GM12878 (cell line): ENCODE data around the gene OR12D2. TPM values are rescaled to one million over a fixed set of nuclear protein-coding genes. Genes with fewer than 3 reads are reported as not detected.

Experiments
- ATAC-seq: fragments of 200-7000 bp; cut with Tn5 transposase; 3 replicates; pipeline ENCODE4 v1.9.1; 2020; ENCODE audit warnings: mild to moderate bottlenecking, moderate library complexity
- BruUV-seq: library from RNA; stranded (reverse); fragments of 400-500 nt; replicated peaks from 2 replicates; lab custom pipeline; 2021; lab: Mats Ljungman, UMichigan
- CTCF ChIA-PET: fragments of 300-600 bp; sonication (Branson Sonifier 250); formaldehyde crosslinking; extraction: SDS; loops from one replicate; lab custom pipeline; 2021; ENCODE audit warnings: inconsistent platforms; lab: Yijun Ruan, JAX
- POLR2A ChIA-PET: fragments of 350-600 bp; formaldehyde crosslinking; extraction: SDS; loops from one replicate; lab custom pipeline; 2021; ENCODE audit warnings: inconsistent platforms; lab: Charles Lee
- RAD21 ChIA-PET: fragments of 300-600 bp; sonication (Branson Sonifier 250); formaldehyde crosslinking; loops from one replicate; lab custom pipeline; 2023; ENCODE audit warnings: antibody characterized with exemption; ENCODE audit not compliant: unreplicated experiment; lab: Charles Lee
- SMC1A ChIA-PET: fragments of 300-600 bp; sonication (Branson Sonifier 250); formaldehyde crosslinking; loops from one replicate; lab custom pipeline; 2023; ENCODE audit not compliant: unreplicated experiment, uncharacterized antibody; lab: Charles Lee
- DNase-seq: peaks from one replicate; pipeline ENCODE4 v3.0.0-alpha.2; 2011; ENCODE audit warnings: low read depth, low spot score
- FAIRE-seq: peaks from 3 replicates; lab custom pipeline; 2011; peaks lifted over from hg19 to GRCh38; lab: Jason Lieb, UNC
- H2AFZ ChIP-seq: 2 replicates; pipeline ENCODE4 v1.6.0; 2011; ENCODE audit warnings: low read depth, low read length, control low read depth; ENCODE audit not compliant: control insufficient read depth
- H3K27ac ChIP-seq: 2 replicates; pipeline ENCODE4 v1.5.1; 2011; ENCODE audit warnings: control low read depth; ENCODE audit not compliant: control insufficient read depth, insufficient read depth
- H3K27me3 ChIP-seq, 2 experiments: replicated peaks in 1 of 2; 2 replicates each; pipeline versions ENCODE4 v1.6.0 to v1.6.1; 2011; ENCODE audit warnings: low read length in 1 of 2; ENCODE audit not compliant: control insufficient read depth in 2 of 2, insufficient read depth in 2 of 2
- H3K36me3 ChIP-seq, 2 experiments: 2 replicates each; pipeline ENCODE4 v1.5.1; 2011; ENCODE audit warnings: low read length in 1 of 2; ENCODE audit not compliant: control insufficient read depth in 2 of 2, insufficient read depth in 2 of 2
- H3K4me1 ChIP-seq: 2 replicates; pipeline ENCODE4 v1.6.1; 2011; ENCODE audit warnings: mild to moderate bottlenecking, low read length, moderate library complexity, mixed read lengths; ENCODE audit not compliant: control insufficient read depth, insufficient read depth
- H3K4me2 ChIP-seq: 2 replicates; pipeline ENCODE4 v1.6.0; 2011; ENCODE audit warnings: control low read depth; ENCODE audit not compliant: control insufficient read depth, insufficient read depth
- H3K4me3 ChIP-seq: fragments of 200-600 bp; sonication (generic); 2 replicates; pipeline ENCODE4 v1.5.1; 2016
- H3K79me2 ChIP-seq: 2 replicates; pipeline ENCODE4 v1.6.0; 2011; ENCODE audit warnings: low read length; ENCODE audit not compliant: control insufficient read depth, insufficient read depth
- H3K9ac ChIP-seq: 2 replicates; pipeline ENCODE4 v1.8.0; 2011; ENCODE audit warnings: low read length, control low read depth, mixed read lengths; ENCODE audit not compliant: control insufficient read depth, insufficient read depth
- H3K9me3 ChIP-seq: replicated peaks from 3 replicates; pipeline ENCODE4 v1.5.1; 2011; ENCODE audit warnings: mild to moderate bottlenecking, low read length; ENCODE audit not compliant: control insufficient read depth, insufficient read depth
- H4K20me1 ChIP-seq: 2 replicates; pipeline ENCODE4 v1.6.0; 2011; ENCODE audit not compliant: control insufficient read depth, insufficient read depth
- BCL3 ChIP-seq: IDR thresholded peaks from 2 replicates; pipeline ENCODE4 v1.6.1; 2011; ENCODE audit warnings: borderline replicate concordance, low read depth, mild to moderate bottlenecking, moderate library complexity, low read length; ENCODE audit not compliant: insufficient read depth, poor library complexity, severe bottlenecking
- CREB1 ChIP-seq: IDR thresholded peaks from 2 replicates; pipeline ENCODE4 v1.6.1; 2012; ENCODE audit warnings: low read depth, mild to moderate bottlenecking, inconsistent platforms
- FOXK2 ChIP-seq: fragments of 450-650 bp; IDR thresholded peaks from 2 replicates; pipeline ENCODE4 v1.6.1; 2017; ENCODE audit warnings: mild to moderate bottlenecking, moderate library complexity
- NFIC ChIP-seq: IDR thresholded peaks from 2 replicates; pipeline ENCODE4 v1.6.1; 2012; ENCODE audit warnings: low read depth, mild to moderate bottlenecking, inconsistent platforms, low read length, moderate library complexity
- PBX3 ChIP-seq: IDR thresholded peaks from 2 replicates; pipeline ENCODE4 v1.6.1; 2011; ENCODE audit warnings: mild to moderate bottlenecking, low read depth, low read length, moderate library complexity; ENCODE audit not compliant: insufficient replicate concordance
- POLR2AphosphoS5 ChIP-seq: IDR thresholded peaks from 2 replicates; pipeline ENCODE4 v1.6.1; 2011; ENCODE audit warnings: mild to moderate bottlenecking, low read length, inconsistent platforms
- RELA ChIP-seq: fragments of 450-650 bp; IDR thresholded peaks from 2 replicates; pipeline ENCODE4 v1.8.0; 2014; ENCODE audit warnings: borderline replicate concordance; ENCODE audit not compliant: partially characterized antibody
- SRF ChIP-seq, 2 experiments: IDR thresholded peaks; 2 replicates each; pipeline ENCODE4 v1.6.1; 2011; ENCODE audit warnings: low read depth in 2 of 2, low read length in 2 of 2, mild to moderate bottlenecking in 1 of 2, moderate library complexity in 1 of 2
- TCF12 ChIP-seq: IDR thresholded peaks from 2 replicates; pipeline ENCODE4 v1.6.1; 2011; ENCODE audit warnings: low read depth, mild to moderate bottlenecking, low read length
- ZBTB11 ChIP-seq: fragments of 450-650 bp; formaldehyde crosslinking; IDR thresholded peaks from 2 replicates; pipeline ENCODE4 v1.5.0; 2022; ENCODE audit warnings: mild to moderate bottlenecking, missing genetic modification characterization
- ZNF274 ChIP-seq: IDR thresholded peaks from one replicate; pipeline ENCODE4 v1.8.0; 2011; ENCODE audit not compliant: insufficient read length, insufficient read depth
- WGBS: methylation state at CpG from one replicate; pipeline ENCODE4 v1.1.6; 2016; ENCODE audit warnings: low lambda C conversion rate; ENCODE audit not compliant: insufficient replicate concordance, insufficient coverage; ENCODE audit errors: missing lambda C conversion rate; 5-methylcytosine and 5-hydroxymethylcytosine counted together
- in situ Hi-C: fragments of 300-500 bp; cut with MboI; formaldehyde crosslinking; loops from 9 replicates; pipeline ENCODE4 v1.14.3; 2018; ENCODE audit warnings: mixed read lengths
- intact Hi-C: fragments of 100-400 bp; cut with micrococcal nuclease; formaldehyde crosslinking; loops from one replicate; pipeline ENCODE4 v1.14.2; 2022; ENCODE audit not compliant: unreplicated experiment
- polyA plus RNA-seq, 11 experiments: library from polyadenylated mRNA; depleted of rRNA in 4 of 11; unstranded in 6 of 11; stranded (reverse) in 5 of 11; fragments of >200 nt; fragmentation: Nextera tagmentation in 4 of 11; fragmentation: Illumina TruSeq in 1 of 11; extraction: Ambion mirVana in 4 of 11; extraction: Trizol in 1 of 11; gene quantifications; 1 replicate in 1 of 11; 2 replicates in 10 of 11; pipeline versions ENCODE4 v1.2.1 to v1.2.3, GENCODE V29; 2011 to 2016; ENCODE audit warnings: inconsistent platforms in 2 of 11, missing spikeins in 2 of 11, low read depth in 1 of 11
- total RNA-seq, 4 experiments: library from RNA; depleted of rRNA in 3 of 4; stranded (reverse); fragments of >200 nt in 3 of 4; fragmentation: Illumina TruSeq in 1 of 4; extraction: Trizol in 1 of 4; gene quantifications; 2 replicates each; pipeline versions ENCODE4 v1.2.1 to v1.2.3, GENCODE V29; 2013 to 2021

Gene OR12D2
- total and polyA plus RNA-seq, 10 of the 15 experiments (the other 5 are each of a cell fraction or from before 2014, with no cell fraction given): not detected

GRCh38 chr6:29368765-29369164 is 26.7 kb upstream of the OR12D2 start, which contains the start of gene OR5V1:
OR5V1 (minus strand) TSS chr6:29368865; CDS start chr6:29356195, 12,670 bp downstream.
- SMC1A ChIA-PET: no interaction called here

More at GRCh38 chr6:29368765-29369164, 26.7 kb upstream of the OR12D2 start, which contains the start of gene OR5V1:
- FAIRE-seq (no peak), DNase-seq (no peak), ATAC-seq (no peak)
- no peak within 1 kb of the TSS for H3K9ac ChIP-seq
- no peaks in the 10 kb centered on the region for H3K36me3 ChIP-seq
- H3K27me3 ChIP-seq: no peaks in the 10 kb centered on the region
- intact Hi-C loops: no loop called here
- BruUV-seq: no TSS peak
- no peaks in the 10 kb centered on the region for H3K9me3 ChIP-seq
- 28% methylated on average over 3 of the region's 3 CpGs for whole genome bisulfite sequencing
- H3K4me2 ChIP-seq: no peak within 1 kb of the TSS
- no peaks in the 10 kb centered on the region for H4K20me1 ChIP-seq
- no peak within 1 kb of the TSS for H3K27ac ChIP-seq
- no peak within 1 kb of the TSS for H3K4me3 ChIP-seq
- no peaks in the 10 kb centered on the region for H3K79me2 ChIP-seq
- ChIA-PET POLR2A (no interaction called here), RAD21 (no interaction called here), CTCF (no interaction called here)
- H3K4me1 ChIP-seq: no peaks in the 10 kb centered on the region
- TF ChIP-seq FOXK2 (no peak), NFIC (no peak), ZBTB11 (no peak), PBX3 (no peak), BCL3 (no peak), TCF12 (no peak), RELA (no peak), ZNF274 (no peak), SRF (IDR thresholded peaks at IDR 0.05; ENCODE audit: low read depth in 2 of 2, low read length in 2 of 2) (no peak), CREB1 (no peak), POLR2AphosphoS5 (no peak)
- H2AFZ ChIP-seq: no peak within 1 kb of the TSS
- in situ Hi-C loops: no loop called here
